T-helper 2 cell treated with Interferon-gamma antibody and Interleukin-4, amounts not matched to agents 5 μg/mL and 100 μg/mL, for 36 hours (primary cell): ENCODE data around the gene DPP4.

Source experiments
- DNase-seq: peaks from one replicate; pipeline ENCODE4 v3.0.0; 2021; ENCODE audit warnings: low spot score
- H3K27ac Mint-ChIP-seq: one replicate; pipeline ENCODE4 v1.8.0; 2021; ENCODE audit warnings: mild to moderate bottlenecking, mixed read lengths
- H3K27me3 Mint-ChIP-seq: one replicate; pipeline ENCODE4 v1.8.0; 2021; ENCODE audit warnings: low read depth, mixed read lengths
- H3K36me3 Mint-ChIP-seq: one replicate; pipeline ENCODE4 v1.8.0; 2021; ENCODE audit warnings: low read depth, mixed read lengths
- H3K4me1 Mint-ChIP-seq: one replicate; pipeline ENCODE4 v1.8.0; 2021; ENCODE audit warnings: low read depth, mixed read lengths
- H3K4me3 Mint-ChIP-seq: one replicate; pipeline ENCODE4 v1.8.0; 2022; ENCODE audit warnings: mild to moderate bottlenecking, moderate library complexity, mixed read lengths
- H3K9me3 Mint-ChIP-seq: one replicate; pipeline ENCODE4 v1.8.0; 2021; ENCODE audit warnings: mixed read lengths

Gene DPP4

DNA sequence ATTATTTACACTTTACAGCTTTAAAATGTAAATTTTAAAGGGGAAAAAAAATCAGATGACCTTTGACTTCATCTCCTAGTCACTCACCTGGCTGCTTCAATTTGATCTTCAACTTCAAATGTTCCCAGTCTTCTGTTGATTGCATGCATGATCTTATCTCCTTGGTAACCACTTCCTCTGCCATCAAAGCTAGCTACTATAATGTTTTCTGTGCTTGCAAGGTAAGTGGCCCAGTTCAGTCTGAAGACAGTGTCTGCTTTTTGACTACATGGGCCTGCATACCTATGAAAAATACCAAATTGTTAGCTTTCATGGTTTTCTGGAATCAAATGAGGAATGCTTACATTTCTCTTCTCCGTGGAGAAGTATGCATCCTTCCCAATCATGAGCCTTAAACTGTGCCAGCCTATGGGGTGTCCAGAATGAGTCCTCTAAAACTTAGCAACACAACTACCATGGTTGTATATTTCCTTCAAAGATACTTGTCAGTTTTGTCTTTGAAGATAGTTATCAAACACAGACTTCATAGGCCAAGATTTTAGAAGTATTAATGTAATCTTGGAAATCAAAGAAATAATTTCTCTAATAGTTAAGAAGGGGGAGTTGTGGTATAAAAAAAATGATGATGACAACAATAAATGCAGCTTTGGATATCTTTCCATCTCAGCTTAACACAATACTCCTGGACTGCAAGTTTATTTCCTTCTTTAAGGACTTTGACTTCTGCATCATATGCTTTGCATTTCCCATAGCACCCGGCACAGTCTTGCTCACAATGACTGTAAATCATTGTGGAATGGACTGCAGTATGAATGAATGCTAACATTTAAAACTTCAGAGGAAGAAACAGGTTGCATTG is 62.1 kb downstream of the DPP4 start:
- DNase-seq = peak; percentile 39
- H3K4me1 Mint-ChIP-seq = peaks cover 69% of the 10 kb centered on the region
- H3K27me3 Mint-ChIP-seq = no peaks in the 10 kb centered on the region
- peak overlapping the region; percentile 91 for H3K27ac Mint-ChIP-seq
- peak overlapping the region; percentile 63 for H3K4me3 Mint-ChIP-seq
- H3K9me3 Mint-ChIP-seq = peaks cover 8% of the 10 kb centered on the region
- peaks cover 89% of the 10 kb centered on the region for H3K36me3 Mint-ChIP-seq

DNA sequence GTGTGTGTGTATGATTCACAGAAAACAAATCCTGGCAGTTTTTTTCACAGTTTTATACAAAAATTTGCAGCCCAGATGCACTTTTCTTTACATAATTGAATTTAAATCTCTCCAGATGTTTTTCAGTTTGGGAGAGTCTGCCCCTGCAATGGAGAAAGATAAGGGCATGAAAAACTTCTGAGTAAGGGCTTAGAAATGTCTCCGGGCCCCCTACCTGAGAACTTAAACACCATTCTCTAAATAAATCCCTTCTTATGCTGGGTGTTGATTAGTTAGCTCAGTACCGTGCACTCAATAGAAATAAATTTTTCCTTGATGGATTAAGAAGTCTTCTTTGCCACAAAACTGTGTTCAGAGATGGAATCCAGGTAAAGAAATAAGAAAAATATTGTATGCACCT is 64.5 kb downstream of the DPP4 start:
- Mint-ChIP-seq H3K27ac (no peak overlapping the region), H3K36me3 (peaks cover 81% of the 10 kb centered on the region), H3K27me3 (no peaks in the 10 kb centered on the region), H3K4me1 (peaks cover 65% of the 10 kb centered on the region), H3K4me3 (no peak overlapping the region), H3K9me3 (peaks cover 8% of the 10 kb centered on the region)
- DNase-seq = no peak

DNA sequence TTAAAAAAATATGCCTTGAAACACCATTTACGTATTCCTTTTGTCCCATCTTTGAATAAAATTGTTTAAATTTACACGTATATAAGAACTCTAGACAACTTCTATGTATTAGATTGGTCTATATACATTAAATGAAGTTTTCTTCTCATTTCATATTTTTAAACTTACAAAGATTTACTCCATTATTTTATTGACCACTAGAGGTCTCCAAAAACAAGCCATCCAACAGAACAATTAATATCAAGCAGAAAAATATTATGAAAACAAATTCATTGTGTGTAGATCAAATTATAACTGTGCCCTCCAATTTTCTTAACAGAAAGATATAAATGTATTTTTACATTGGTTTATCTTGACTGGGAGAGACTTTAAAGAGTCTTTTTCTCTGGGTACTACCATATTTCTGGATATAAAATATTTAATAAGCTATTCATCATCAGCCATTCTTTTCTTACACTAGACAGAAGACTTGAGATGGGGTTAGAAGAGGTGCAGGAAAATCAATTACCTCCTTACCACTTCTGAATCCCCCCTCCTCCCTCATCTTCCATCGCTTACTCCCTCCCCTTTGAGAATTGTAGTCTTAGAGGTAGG is 66.5 kb downstream of the DPP4 start:
- no peak overlapping the region for H3K27ac Mint-ChIP-seq
- H3K36me3 Mint-ChIP-seq = peaks cover 84% of the 10 kb centered on the region
- no peak overlapping the region for H3K4me3 Mint-ChIP-seq
- H3K4me1 Mint-ChIP-seq = peaks cover 61% of the 10 kb centered on the region
- no peaks in the 10 kb centered on the region for H3K27me3 Mint-ChIP-seq
- DNase-seq = no peak
- H3K9me3 Mint-ChIP-seq = peaks cover 8% of the 10 kb centered on the region

DNA sequence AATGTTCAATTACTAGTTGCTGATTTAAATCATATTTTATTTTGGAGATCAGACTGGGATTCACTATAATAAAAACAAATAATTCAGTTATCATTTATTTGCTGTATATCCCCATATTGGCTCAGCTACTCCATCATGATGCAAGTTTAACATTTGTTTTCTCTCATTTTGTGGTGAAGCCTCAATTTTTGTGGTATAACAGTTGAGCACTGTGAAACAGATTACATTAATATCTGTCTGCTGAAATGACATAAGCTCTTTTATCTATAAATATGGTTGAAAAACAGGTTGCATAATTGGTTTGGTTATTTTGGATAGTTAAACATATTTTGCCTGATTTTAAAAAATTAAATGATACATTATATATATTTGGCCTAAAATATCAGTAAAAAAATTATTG is 67.7 kb downstream of the DPP4 start:
- H3K9me3 Mint-ChIP-seq = peaks cover 8% of the 10 kb centered on the region

DNA sequence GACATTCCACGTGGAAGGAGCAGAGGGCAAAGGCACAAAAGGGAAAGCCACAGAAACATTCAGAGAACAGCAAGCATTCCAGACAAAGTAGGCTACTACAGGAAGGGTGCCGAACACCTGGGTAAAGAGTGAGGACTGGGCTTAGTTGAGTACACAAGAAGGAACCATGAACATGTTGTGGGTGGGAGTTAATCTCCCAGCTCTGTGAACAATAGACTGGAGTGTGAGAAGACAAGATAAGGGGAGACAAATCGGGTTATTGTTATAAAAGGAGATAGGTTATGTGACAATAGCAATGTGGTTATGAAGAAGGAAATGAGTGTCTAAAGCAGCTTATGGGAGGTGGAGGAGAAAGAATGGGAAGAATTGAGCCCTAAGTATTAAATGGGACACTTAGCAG is 70.0 kb downstream of the DPP4 start:
- H3K4me1 Mint-ChIP-seq = peaks cover 43% of the 10 kb centered on the region
- no peak for DNase-seq
- peak overlapping the region; percentile 49 for H3K27ac Mint-ChIP-seq
- H3K9me3 Mint-ChIP-seq = peaks cover 7% of the 10 kb centered on the region
- H3K4me3 Mint-ChIP-seq = no peak overlapping the region
- peaks cover 86% of the 10 kb centered on the region for H3K36me3 Mint-ChIP-seq
- H3K27me3 Mint-ChIP-seq = no peaks in the 10 kb centered on the region

More for the DNA sequence above, 67.7 kb downstream of the DPP4 start:
- H3K4me3 Mint-ChIP-seq = no peak overlapping the region
- no peak for DNase-seq
- peaks cover 87% of the 10 kb centered on the region for H3K36me3 Mint-ChIP-seq
- H3K4me1 Mint-ChIP-seq = peaks cover 56% of the 10 kb centered on the region
- H3K27me3 Mint-ChIP-seq = no peaks in the 10 kb centered on the region
- H3K27ac Mint-ChIP-seq = peak overlapping the region; percentile 60

DNA sequence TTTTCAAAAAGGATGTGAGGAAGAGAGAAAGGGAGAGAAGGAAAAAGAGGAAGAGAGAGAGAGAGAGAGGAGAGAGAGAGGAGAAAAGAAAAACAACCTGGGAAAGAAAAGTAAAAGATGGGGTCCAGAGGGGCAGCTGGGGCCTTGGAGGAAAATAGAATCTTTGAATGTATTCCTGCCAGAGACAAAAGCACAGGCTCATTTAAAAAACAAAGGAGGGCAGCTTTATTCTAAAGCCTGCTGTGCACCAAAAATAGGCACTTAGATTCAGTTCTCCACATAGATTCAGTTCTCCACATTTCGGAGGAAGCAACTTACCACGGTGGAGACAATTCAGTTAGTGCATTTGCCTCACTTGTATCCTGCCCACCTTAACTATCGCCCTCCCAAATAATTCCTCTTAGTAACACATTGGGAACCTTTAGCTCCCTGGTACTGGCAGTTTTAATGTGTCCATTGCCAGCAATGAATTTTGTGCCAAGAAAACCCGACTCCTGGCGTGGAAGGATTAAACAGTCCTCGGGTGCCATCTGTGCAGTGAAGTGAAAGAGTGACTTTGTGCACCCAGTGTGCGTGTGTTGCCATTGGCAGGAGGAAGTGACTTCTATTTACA is 71.3 kb downstream of the DPP4 start:
- H3K4me3 Mint-ChIP-seq = no peak overlapping the region
- peaks cover 43% of the 10 kb centered on the region for H3K4me1 Mint-ChIP-seq
- no peaks in the 10 kb centered on the region for H3K27me3 Mint-ChIP-seq
- peaks cover 83% of the 10 kb centered on the region for H3K36me3 Mint-ChIP-seq
- peak overlapping the region; percentile 39 for H3K27ac Mint-ChIP-seq
- H3K9me3 Mint-ChIP-seq = peaks cover 4% of the 10 kb centered on the region
- DNase-seq = no peak

DNA sequence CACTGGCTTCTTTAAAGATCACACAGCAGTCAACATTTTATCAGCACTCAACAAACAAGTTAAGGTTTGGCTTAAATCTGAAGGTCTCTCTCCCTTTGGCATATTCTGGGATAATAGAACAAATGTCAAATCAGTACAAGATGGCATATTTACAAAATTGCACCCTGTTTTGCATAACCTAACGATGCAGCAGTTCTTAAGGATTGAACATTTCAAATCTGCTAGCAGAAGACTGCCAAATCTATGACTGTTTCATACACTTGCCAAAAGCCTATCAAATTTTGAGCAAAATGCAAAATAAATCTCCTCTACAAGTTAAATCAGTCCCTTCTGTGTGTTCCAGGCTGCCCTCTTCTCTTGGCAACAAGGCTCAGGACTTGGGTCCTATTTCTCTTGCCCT is 73.6 kb downstream of the DPP4 start:
- Mint-ChIP-seq H3K4me3 (no peak overlapping the region), H3K9me3 (no peaks in the 10 kb centered on the region), H3K27ac (peak overlapping the region; percentile 34), H3K36me3 (peaks cover 89% of the 10 kb centered on the region), H3K27me3 (no peaks in the 10 kb centered on the region), H3K4me1 (peaks cover 50% of the 10 kb centered on the region)
- DNase-seq = no peak

DNA sequence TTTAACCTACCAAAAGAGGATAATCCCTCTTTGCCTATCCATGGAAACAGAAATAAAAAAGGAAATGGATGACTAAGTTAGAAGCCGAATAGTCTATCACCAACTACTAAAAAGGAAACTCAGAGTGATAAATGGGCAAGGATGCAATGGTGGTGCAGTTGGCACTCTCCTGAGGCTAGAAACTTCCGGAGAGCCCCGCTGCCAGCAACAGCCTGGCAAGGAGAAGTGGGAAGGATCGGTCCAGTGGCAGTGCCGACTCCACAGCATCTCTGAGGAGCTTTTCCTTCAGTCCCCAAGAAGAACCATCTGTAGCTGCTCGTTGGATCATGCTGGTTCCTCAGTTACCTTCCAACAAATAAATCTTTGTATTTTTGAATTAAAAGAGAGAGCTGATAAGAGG is 74.7 kb downstream of the DPP4 start:
- Mint-ChIP-seq H3K4me1 (peaks cover 56% of the 10 kb centered on the region), H3K27me3 (no peaks in the 10 kb centered on the region), H3K27ac (no peak overlapping the region), H3K36me3 (peaks cover 93% of the 10 kb centered on the region), H3K9me3 (no peaks in the 10 kb centered on the region), H3K4me3 (no peak overlapping the region)
- no peak for DNase-seq

DNA sequence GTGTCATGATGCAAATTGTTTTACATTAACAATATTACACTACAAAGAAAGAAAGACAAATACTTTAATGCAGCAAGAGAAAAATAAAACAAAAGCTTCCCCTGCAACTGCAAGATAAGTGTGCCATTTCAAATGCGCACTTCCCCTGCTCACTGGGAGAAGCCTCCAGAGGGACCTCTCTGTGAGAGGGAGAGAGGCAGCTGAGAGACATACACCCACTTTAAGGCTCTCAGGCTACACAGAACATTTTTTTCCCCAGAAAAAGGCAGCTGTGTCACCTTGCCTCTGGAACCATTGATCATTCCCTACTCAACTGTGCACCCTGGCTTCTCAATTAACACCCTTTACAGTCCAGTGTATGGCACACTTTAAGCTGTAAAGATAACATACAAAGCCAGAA is 75.2 kb downstream of the DPP4 start:
- no peaks in the 10 kb centered on the region for H3K9me3 Mint-ChIP-seq
- H3K4me3 Mint-ChIP-seq = no peak overlapping the region
- no peak for DNase-seq
- no peak overlapping the region for H3K27ac Mint-ChIP-seq
- H3K27me3 Mint-ChIP-seq = no peaks in the 10 kb centered on the region
- H3K36me3 Mint-ChIP-seq = peaks cover 93% of the 10 kb centered on the region
- peaks cover 56% of the 10 kb centered on the region for H3K4me1 Mint-ChIP-seq

DNA sequence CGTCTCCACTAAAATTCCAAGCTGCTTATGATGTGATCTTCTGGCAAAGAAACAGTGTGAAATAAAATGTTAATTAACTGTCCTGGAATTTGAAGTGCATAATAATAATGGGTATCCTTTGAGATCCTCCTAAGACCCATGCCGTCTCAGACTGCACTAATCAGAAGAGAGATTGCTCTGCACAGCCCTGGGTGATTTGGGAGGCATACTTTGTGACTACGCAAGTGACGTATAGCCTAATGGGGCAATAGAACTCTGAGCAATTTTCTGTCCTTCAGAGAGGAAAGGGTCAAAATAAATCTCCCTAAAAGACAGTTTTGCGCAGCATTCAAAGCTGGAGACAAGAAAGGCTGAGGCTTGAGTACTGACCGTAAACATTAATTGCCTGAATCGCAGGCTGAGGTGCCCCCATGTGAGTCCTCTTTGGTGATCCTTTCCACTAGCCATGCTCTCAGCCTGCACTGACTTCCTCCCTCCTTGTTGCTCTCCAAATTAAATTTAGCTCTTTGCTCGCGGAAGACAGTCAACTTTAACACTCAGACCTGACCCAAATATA is 76.0 kb downstream of the DPP4 start:
- DNase-seq = no peak
- peaks cover 89% of the 10 kb centered on the region for H3K36me3 Mint-ChIP-seq
- H3K9me3 Mint-ChIP-seq = no peaks in the 10 kb centered on the region
- no peak overlapping the region for H3K4me3 Mint-ChIP-seq
- H3K4me1 Mint-ChIP-seq = peaks cover 58% of the 10 kb centered on the region
- H3K27me3 Mint-ChIP-seq = no peaks in the 10 kb centered on the region
- peak overlapping the region; percentile 58 for H3K27ac Mint-ChIP-seq

DNA sequence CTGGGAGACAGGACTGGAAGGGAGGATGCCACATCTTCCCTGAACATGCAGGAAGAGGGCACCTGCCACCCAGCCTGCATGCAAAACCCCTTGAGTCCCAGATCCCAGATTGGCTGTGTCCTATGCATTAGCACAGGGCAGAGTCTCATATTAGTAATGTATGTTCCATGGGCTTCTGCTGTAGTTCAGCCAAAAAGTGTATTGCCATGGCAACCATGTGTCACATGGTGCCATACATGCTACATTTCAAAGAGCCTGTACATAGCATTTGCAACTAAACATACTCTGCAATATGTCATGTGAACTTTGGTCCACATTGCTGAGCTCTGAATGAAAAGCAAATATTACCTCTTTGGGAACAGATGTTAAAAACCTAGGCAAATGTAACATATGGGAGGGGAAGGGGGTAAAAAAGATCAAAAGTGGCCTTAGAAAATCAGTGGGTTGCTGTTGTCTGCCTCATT is 78.4 kb downstream of the DPP4 start:
- H3K27ac Mint-ChIP-seq = peak overlapping the region; percentile 83
- peak overlapping the region; percentile 81 for H3K4me3 Mint-ChIP-seq
- DNase-seq = no peak
- H3K9me3 Mint-ChIP-seq = no peaks in the 10 kb centered on the region
- H3K27me3 Mint-ChIP-seq = no peaks in the 10 kb centered on the region
- H3K4me1 Mint-ChIP-seq = peaks cover 61% of the 10 kb centered on the region
- peaks cover 77% of the 10 kb centered on the region for H3K36me3 Mint-ChIP-seq

DNA sequence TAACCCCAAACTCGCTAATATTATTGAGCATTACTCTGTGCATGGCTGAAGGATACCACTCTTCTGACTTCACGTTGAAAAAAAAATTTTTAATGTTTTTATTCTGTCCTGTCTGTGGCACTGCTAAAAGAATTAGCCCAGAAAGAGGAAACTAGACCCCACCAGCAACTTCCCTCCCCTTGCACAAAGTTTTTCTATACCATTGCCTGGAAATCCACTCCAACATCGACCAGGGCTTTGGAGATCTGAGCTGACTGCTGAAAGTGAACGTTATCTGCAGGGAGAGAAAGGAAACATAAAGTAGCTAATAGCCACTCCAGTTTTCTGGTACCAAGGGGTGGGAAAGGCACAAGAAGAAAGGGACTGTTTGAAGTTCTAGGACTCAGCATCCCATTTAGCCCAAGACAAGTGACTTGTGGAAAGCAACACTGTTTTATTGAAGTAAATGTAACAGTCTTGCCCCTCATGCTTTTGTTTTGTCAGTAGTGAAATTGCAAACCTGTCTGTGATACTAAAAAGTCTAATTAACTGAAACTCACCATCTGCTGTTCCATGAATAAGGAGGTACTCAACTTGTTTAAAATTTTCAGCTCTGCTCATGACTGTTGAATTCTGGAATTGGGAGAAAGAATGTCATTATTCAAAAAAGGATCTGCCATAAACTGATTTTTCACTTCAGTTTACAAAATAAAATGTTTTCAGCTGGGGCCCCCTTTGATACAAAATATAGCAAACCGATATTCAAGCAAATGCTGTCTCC is 79.1 kb downstream of the DPP4 start:
- H3K36me3 Mint-ChIP-seq = peaks cover 75% of the 10 kb centered on the region
- no peaks in the 10 kb centered on the region for H3K27me3 Mint-ChIP-seq
- peak overlapping the region; percentile 83 for H3K27ac Mint-ChIP-seq
- H3K4me3 Mint-ChIP-seq = peak overlapping the region; percentile 81
- DNase-seq = no peak
- H3K9me3 Mint-ChIP-seq = no peaks in the 10 kb centered on the region
- H3K4me1 Mint-ChIP-seq = peaks cover 64% of the 10 kb centered on the region

DNA sequence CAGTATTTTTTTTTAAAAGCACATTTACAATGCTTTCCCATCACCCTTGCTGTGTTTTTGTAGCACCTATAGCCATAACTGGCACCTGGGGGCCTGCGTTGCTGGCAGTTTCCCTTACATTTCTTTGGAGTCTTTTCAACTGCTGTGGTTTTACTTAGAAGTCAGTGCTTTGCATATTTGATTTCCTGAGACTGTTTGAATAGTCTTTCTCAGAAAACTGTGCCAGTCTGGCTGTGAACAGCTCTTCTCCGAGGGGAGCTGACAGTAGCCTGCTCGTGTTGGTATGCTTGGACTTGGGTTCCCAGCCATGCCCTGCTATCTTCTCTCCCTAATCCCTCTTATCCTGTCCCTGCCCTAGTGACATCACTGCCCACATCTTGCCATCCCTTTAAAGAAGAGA is 81.5 kb downstream of the DPP4 start:
- no peaks in the 10 kb centered on the region for H3K27me3 Mint-ChIP-seq
- H3K9me3 Mint-ChIP-seq = peaks cover 5% of the 10 kb centered on the region
- DNase-seq = peak; percentile 61
- H3K36me3 Mint-ChIP-seq = peaks cover 75% of the 10 kb centered on the region
- H3K4me3 Mint-ChIP-seq = peak overlapping the region; percentile 82
- peak overlapping the region; percentile 93 for H3K27ac Mint-ChIP-seq
- H3K4me1 Mint-ChIP-seq = peaks cover 68% of the 10 kb centered on the region
